Naive thymus-derived CD4-positive, alpha-beta T cell (primary cell): Measurements from ENCODE around the gene CAMKK2. TPM values are rescaled to one million over a fixed set of nuclear protein-coding genes. Genes with fewer than 3 reads are reported as not detected.

Experiments
- ATAC-seq: fragments of 150-1000 bp; cut with Tn5 transposase; 2 replicates; pipeline ENCODE4 v1.10.0; 2021; ENCODE audit warnings: mild to moderate bottlenecking, moderate library complexity
- CTCF ChIA-PET: fragments of 350-600 bp; sonication (Branson Sonifier 250); formaldehyde crosslinking; loops from one replicate; lab custom pipeline; 2021; ENCODE audit warnings: antibody characterized with exemption; lab: Charles Lee
- POLR2A ChIA-PET: fragments of 350-600 bp; sonication (Branson Sonifier 250); formaldehyde crosslinking; loops from one replicate; lab custom pipeline; 2021; ENCODE audit warnings: antibody characterized with exemption, inconsistent platforms; lab: Charles Lee
- DNase-seq, 9 donors: peaks; one replicate each; pipeline versions ENCODE4 v3.0.0 to v3.0.0-alpha.2; 2020 to 2022; ENCODE audit warnings: mixed read lengths in 1 of 9
- H3K27ac ChIP-seq: one replicate; pipeline ENCODE4 v1.7.0; 2013; ENCODE audit warnings: mild to moderate bottlenecking, low read depth, low read length, moderate library complexity
- H3K27me3 ChIP-seq, 2 donors: one replicate each; pipeline ENCODE4 v1.7.0; 2013; ENCODE audit warnings: low read length in 2 of 2, mild to moderate bottlenecking in 2 of 2, moderate library complexity in 2 of 2; ENCODE audit not compliant: control insufficient read depth in 2 of 2, insufficient read depth in 2 of 2
- H3K36me3 ChIP-seq, 3 experiments: 1 replicate in 2 of 3; 2 replicates in 1 of 3; pipeline ENCODE4 v1.7.0; 2013; ENCODE audit warnings: low read length in 3 of 3, mild to moderate bottlenecking in 3 of 3, moderate library complexity in 1 of 3; ENCODE audit not compliant: insufficient read depth in 3 of 3, control insufficient read depth in 2 of 3
- H3K4me1 ChIP-seq, 2 donors: one replicate each; pipeline ENCODE4 v1.7.0; 2013; ENCODE audit warnings: low read length in 2 of 2, mild to moderate bottlenecking in 2 of 2, moderate library complexity in 1 of 2; ENCODE audit not compliant: control insufficient read depth in 2 of 2, insufficient read depth in 2 of 2
- H3K4me3 ChIP-seq: 2 replicates; pipeline ENCODE4 v1.7.0; 2013; ENCODE audit warnings: mild to moderate bottlenecking, low read length
- H3K9me3 ChIP-seq, 3 experiments: 1 replicate in 2 of 3; 2 replicates in 1 of 3; pipeline ENCODE4 v1.7.0; 2013; ENCODE audit warnings: low read length in 3 of 3; ENCODE audit not compliant: control insufficient read depth in 2 of 3
- H3K27ac Mint-ChIP-seq, 9 donors: one replicate each; pipeline ENCODE4 v1.8.0; 2020 to 2022; ENCODE audit warnings: mixed read lengths in 9 of 9, mild to moderate bottlenecking in 8 of 9, moderate library complexity in 5 of 9, inconsistent platforms in 2 of 9
- H3K27me3 Mint-ChIP-seq, 5 donors: one replicate each; pipeline ENCODE4 v1.8.0; 2021 to 2022; ENCODE audit warnings: mixed read lengths in 5 of 5, mild to moderate bottlenecking in 1 of 5
- H3K36me3 Mint-ChIP-seq, 5 donors: one replicate each; pipeline ENCODE4 v1.8.0; 2020 to 2022; ENCODE audit warnings: mixed read lengths in 5 of 5, mild to moderate bottlenecking in 3 of 5, inconsistent platforms in 1 of 5
- H3K4me1 Mint-ChIP-seq, 7 donors: one replicate each; pipeline ENCODE4 v1.8.0; 2020 to 2022; ENCODE audit warnings: mixed read lengths in 7 of 7, mild to moderate bottlenecking in 3 of 7, inconsistent platforms in 1 of 7
- H3K4me3 Mint-ChIP-seq, 10 donors: one replicate each; pipeline ENCODE4 v1.8.0; 2020 to 2022; ENCODE audit warnings: mild to moderate bottlenecking in 10 of 10, mixed read lengths in 10 of 10, moderate library complexity in 6 of 10, inconsistent platforms in 2 of 10
- H3K9me3 Mint-ChIP-seq, 11 donors: one replicate each; pipeline ENCODE4 v1.8.0; 2020 to 2022; ENCODE audit warnings: mixed read lengths in 11 of 11, mild to moderate bottlenecking in 4 of 11, inconsistent platforms in 1 of 11, moderate library complexity in 1 of 11
- intact Hi-C, 2 donors: fragments of 100-400 bp; cut with micrococcal nuclease; formaldehyde crosslinking; loops; one replicate each; pipeline ENCODE4 v1.15.1; 2023
- polyA plus RNA-seq, 2 donors: library from polyadenylated mRNA; unstranded; fragments of 300-500 nt; fragmentation: Illumina TruSeq; gene quantifications; one replicate each; pipeline ENCODE4 v1.2.3, GENCODE V29; 2021
- total RNA-seq, 6 experiments: library from RNA in 5 of 6; stranded (reverse) in 5 of 6; gene quantifications; 1 replicate in 5 of 6; 2 replicates in 1 of 6; pipeline ENCODE4 v1.2.3 and lab custom pipeline; 2021 to 2026

The CAMKK2 gene
- total and polyA plus RNA-seq, 7 experiments from 2014 or later, result 13.9 to 38.7 (median 15.5) TPM

DNA sequence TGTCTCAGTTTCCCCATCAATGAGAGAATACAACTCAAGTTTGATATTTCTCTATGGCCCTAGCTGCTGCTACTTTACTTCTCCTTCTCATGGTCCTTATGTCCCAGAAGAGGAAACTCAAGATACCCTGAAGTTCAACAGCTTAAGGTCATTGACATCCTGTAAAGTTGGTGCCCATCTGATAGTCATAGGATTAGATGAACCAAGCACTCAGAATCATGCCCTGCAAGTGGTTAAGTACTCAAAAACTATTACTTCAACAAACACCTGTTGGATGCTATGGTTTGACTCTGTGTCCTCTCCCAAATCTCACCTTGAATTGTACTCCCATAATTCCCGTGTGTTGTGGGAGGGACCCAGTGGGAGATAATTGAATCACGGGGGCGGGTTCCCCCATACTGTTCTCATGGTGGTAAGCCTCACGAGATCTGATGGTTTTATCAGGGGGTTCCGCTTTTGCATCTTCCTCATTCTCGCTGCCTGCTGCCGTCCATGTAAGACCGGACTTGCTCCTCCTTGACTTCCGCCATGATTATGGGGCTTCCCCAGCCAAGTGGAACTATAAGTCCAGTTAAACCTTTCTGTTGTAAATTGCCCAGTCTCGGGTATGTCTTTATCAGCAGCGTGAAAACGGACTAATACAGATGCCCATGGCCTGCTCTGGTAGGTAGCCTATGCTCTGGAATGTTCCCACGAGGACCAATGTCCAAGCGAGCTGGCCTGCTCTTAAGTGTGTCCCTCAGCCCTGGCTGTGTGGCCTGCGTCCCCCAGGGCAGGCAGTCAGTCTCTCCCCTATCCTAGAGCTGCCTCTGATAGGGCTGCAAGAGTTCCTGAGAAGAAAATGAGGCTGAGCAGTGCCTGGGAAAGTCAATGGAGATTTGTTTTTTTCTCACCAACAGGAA lies 18.1 kb downstream of the CAMKK2 start:
- H3K27ac ChIP-seq, result no peak overlapping the region
- Mint-ChIP-seq H3K36me3 (peaks cover 0 to 21% (median 13%) of the 10 kb centered on the region in 5 donors), H3K9me3 (no peaks in the 10 kb centered on the region), H3K27me3 (no peaks in the 10 kb centered on the region), H3K4me3 (no peak overlapping the region), H3K27ac (no peak overlapping the region), H3K4me1 (peaks cover 0 to 5% (median 0%) of the 10 kb centered on the region in 7 donors)
- intact Hi-C loops, result no loop called here
- peak; percentile 66 for ATAC-seq
- H3K27me3 ChIP-seq, result no peaks in the 10 kb centered on the region
- H3K4me3 ChIP-seq, result no peak overlapping the region
- no peaks in the 10 kb centered on the region for H3K4me1 ChIP-seq
- CTCF ChIA-PET, result no interaction called here
- DNase-seq, result no peak
- no peaks in the 10 kb centered on the region for H3K9me3 ChIP-seq
- peaks cover 0 to 18% (median 0%) of the 10 kb centered on the region in 3 experiments for H3K36me3 ChIP-seq
- POLR2A ChIA-PET, result no interaction called here

DNA sequence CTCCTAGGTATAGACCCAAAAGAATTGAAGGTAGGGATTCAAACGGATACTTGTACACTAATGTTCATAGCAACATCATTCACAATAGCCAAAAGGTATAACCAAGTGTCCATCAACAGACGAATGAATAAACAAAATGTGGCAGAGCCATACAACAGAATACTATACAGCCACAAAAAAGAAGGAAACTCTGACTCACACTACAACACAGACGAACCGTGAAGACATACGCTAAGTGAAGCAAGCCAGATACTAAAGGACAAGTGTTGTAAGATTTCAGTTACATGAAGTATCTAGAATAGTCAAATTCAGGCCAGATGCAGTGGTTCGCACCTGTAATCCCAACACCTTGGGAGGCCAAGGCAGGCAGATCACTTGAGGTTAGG lies 19.1 kb downstream of the CAMKK2 start:
- no peak overlapping the region for H3K27ac ChIP-seq
- no peaks in the 10 kb centered on the region for H3K27me3 ChIP-seq
- H3K4me3 ChIP-seq, result no peak overlapping the region
- intact Hi-C loops, result no loop called here
- no peaks in the 10 kb centered on the region for H3K9me3 ChIP-seq
- peak; percentile 29 for ATAC-seq
- ChIA-PET POLR2A (interaction anchor here (1.0 kb wide), 1 partner anchor 36 kb away, joined by 3 read pairs; no protein-coding TSS in a partner anchor), CTCF (no interaction called here)
- H3K4me1 Mint-ChIP-seq, result peaks cover 0 to 8% (median 0%) of the 10 kb centered on the region in 7 donors
- H3K4me1 ChIP-seq, result no peaks in the 10 kb centered on the region
- H3K36me3 ChIP-seq, result peaks cover 0 to 18% (median 3%) of the 10 kb centered on the region in 3 experiments
- H3K4me3 Mint-ChIP-seq, result no peak overlapping the region
- H3K36me3 Mint-ChIP-seq, result peaks cover 0 to 26% (median 15%) of the 10 kb centered on the region in 5 donors
- no peaks in the 10 kb centered on the region for H3K27me3 Mint-ChIP-seq
- no peak for DNase-seq
- no peaks in the 10 kb centered on the region for H3K9me3 Mint-ChIP-seq
- H3K27ac Mint-ChIP-seq, result no peak overlapping the region

DNA sequence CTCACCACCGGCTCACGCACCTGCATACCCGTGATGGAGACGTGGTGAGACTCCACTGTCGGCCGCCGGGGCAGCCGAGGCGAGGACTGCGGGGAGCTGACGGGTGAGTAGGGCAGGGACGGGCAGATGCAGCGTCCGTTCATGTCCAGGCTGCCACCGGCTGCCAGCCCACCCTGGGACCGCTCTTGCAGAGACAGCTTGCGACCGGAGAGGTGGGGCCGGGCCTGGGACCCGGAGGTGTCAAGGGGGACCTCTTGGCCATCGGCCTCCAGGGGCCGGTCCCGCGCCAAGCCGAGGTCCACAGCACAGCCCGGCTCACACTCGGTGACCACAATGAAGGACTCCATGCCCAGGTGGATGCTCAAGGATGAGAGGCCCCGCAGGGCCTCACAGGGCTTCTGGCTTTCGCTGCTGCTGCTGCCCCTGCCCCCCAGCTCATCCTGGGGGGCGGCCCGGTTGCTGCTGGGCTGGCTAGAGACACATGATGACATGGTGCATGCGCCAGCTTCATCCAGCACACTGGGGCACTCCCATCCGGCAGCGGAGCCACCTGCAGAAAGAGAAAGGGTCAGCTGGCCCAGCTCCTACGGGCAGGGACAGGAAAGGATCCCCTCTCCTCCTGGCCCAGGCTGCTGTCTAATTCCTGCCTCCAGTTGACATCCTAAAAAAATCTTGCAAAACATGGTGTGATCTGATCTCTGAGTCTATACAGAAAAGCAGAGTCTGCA lies 22.3 kb downstream of the CAMKK2 start:
- no peak overlapping the region for H3K27ac ChIP-seq
- POLR2A ChIA-PET, result interaction anchor here (0.6 kb wide), 1 partner anchor 1485 kb away, joined by 3 read pairs; no protein-coding TSS in a partner anchor
- Mint-ChIP-seq H3K27me3 (no peaks in the 10 kb centered on the region), H3K9me3 (no peaks in the 10 kb centered on the region), H3K4me1 (peaks cover 0 to 8% (median 0%) of the 10 kb centered on the region in 7 donors), H3K36me3 (peaks cover 0 to 36% (median 26%) of the 10 kb centered on the region in 5 donors), H3K27ac (no peak overlapping the region), H3K4me3 (no peak overlapping the region)
- H3K9me3 ChIP-seq, result no peaks in the 10 kb centered on the region
- peaks cover 0 to 26% (median 3%) of the 10 kb centered on the region in 3 experiments for H3K36me3 ChIP-seq
- DNase-seq (no peak), ATAC-seq (no peak)
- H3K4me1 ChIP-seq, result no peaks in the 10 kb centered on the region
- intact Hi-C loops, result no loop called here
- H3K4me3 ChIP-seq, result no peak overlapping the region
- H3K27me3 ChIP-seq, result no peaks in the 10 kb centered on the region
- CTCF ChIA-PET, result no interaction called here

DNA sequence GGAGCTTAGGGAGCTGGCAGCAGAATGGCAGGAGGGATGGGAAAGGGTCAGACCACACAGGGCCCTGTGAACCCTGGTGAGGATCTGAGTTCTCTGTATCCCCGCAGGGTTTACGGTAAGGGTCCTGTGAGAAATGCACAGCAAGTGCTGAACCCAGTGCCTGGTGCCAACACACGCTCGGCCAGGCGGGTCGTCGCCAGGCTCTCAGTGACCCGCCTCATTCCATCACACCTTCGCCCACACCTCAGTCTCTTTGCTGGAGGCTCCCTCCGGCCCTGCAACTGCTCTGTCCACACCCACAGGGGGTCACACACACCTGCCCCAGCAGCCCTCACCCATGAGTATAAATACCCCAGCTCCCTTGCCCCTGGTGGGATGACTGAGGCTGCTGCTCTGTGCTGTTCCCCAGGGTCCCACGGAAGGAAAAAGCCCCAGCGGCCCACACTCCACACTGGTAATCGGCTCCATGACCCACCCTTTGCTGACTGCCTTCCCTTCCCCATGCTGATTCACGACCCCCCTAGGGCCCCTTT lies 23.1 kb downstream of the CAMKK2 start:
- peaks cover 0 to 26% (median 3%) of the 10 kb centered on the region in 3 experiments for H3K36me3 ChIP-seq
- Mint-ChIP-seq H3K4me3 (no peak overlapping the region), H3K27ac (no peak overlapping the region), H3K9me3 (no peaks in the 10 kb centered on the region), H3K36me3 (peaks cover 0 to 33% (median 29%) of the 10 kb centered on the region in 5 donors), H3K27me3 (no peaks in the 10 kb centered on the region), H3K4me1 (peaks cover 0 to 8% (median 0%) of the 10 kb centered on the region in 7 donors)
- no peak overlapping the region for H3K4me3 ChIP-seq
- no peak for ATAC-seq
- no peaks in the 10 kb centered on the region for H3K27me3 ChIP-seq
- no peak for DNase-seq
- no peak overlapping the region for H3K27ac ChIP-seq
- intact Hi-C loops, result no loop called here
- H3K9me3 ChIP-seq, result no peaks in the 10 kb centered on the region
- POLR2A ChIA-PET, result no interaction called here
- H3K4me1 ChIP-seq, result no peaks in the 10 kb centered on the region
- CTCF ChIA-PET, result no interaction called here

DNA sequence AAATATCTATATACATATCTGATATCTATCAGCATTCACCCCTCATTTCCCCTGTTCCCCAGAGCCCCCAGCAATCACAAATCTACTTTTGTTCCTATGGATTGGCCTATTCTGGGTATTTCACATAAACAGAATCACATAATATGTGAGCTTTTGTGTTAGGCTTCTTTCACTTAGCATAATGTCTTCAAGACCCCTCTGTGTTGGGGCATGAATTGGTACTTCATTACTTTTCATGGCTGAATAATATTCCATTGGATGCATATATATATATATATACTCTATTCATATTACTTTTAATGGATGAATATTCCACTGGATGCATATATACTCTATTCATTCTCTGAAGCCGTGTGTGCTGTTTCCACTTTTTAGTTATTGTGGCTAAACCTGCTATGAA lies 28.7 kb downstream of the CAMKK2 start:
- DNase-seq (no peak), ATAC-seq (no peak)
- H3K4me3 Mint-ChIP-seq, result no peak overlapping the region
- no peaks in the 10 kb centered on the region for H3K9me3 ChIP-seq
- no peak overlapping the region for H3K27ac Mint-ChIP-seq
- POLR2A ChIA-PET, result no interaction called here
- H3K36me3 ChIP-seq, result peaks cover 0 to 30% (median 0%) of the 10 kb centered on the region in 3 experiments
- no peaks in the 10 kb centered on the region for H3K27me3 ChIP-seq
- H3K4me1 ChIP-seq, result no peaks in the 10 kb centered on the region
- CTCF ChIA-PET, result interaction anchor here (0.6 kb wide), 1 partner anchor 129 kb away, joined by 3 read pairs; no protein-coding TSS in a partner anchor
- H3K4me3 ChIP-seq, result no peak overlapping the region
- no peaks in the 10 kb centered on the region for H3K27me3 Mint-ChIP-seq
- no peaks in the 10 kb centered on the region for H3K9me3 Mint-ChIP-seq
- no peak overlapping the region for H3K27ac ChIP-seq
- peaks cover 4 to 43% (median 24%) of the 10 kb centered on the region in 5 donors for H3K36me3 Mint-ChIP-seq
- intact Hi-C loops, result no loop called here
- H3K4me1 Mint-ChIP-seq, result no peaks in the 10 kb centered on the region

DNA sequence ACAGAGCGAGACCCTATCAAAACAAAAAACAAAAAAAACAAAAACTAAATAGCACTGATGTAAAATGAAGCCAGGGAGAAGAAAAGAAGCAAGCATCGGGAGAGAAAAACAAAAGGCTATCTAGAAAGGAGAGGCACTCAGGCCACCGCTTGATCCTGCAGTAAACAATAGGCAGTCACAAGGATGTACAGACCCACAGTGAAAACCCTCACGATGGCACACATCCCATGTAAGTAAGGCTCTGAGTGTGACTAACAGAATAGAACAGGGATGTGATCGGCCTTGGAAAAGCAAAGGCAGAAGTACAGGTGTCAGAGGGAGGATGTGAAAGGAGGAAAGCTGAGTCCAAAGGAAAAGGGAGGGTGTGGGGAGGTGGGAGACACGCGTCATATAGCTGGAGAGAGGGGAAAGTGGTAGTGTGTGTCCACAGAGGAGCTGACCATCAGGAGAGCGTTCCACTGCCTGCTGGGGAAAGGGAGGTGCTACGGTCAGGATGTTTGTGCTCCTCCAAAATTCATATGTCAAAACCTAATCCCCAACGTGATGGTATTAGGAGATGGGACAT lies 31.5 kb downstream of the CAMKK2 start:
- no peaks in the 10 kb centered on the region for H3K27me3 Mint-ChIP-seq
- peaks cover 0 to 2% (median 0%) of the 10 kb centered on the region in 7 donors for H3K4me1 Mint-ChIP-seq
- POLR2A ChIA-PET, result interaction anchor here (0.8 kb wide), 1 partner anchor 12 kb away, joined by 3 read pairs; no protein-coding TSS in a partner anchor
- ATAC-seq (no peak), DNase-seq (no peak)
- H3K4me1 ChIP-seq, result no peaks in the 10 kb centered on the region
- no peaks in the 10 kb centered on the region for H3K27me3 ChIP-seq
- H3K27ac ChIP-seq, result no peak overlapping the region
- CTCF ChIA-PET, result no interaction called here
- H3K9me3 Mint-ChIP-seq, result no peaks in the 10 kb centered on the region
- H3K9me3 ChIP-seq, result no peaks in the 10 kb centered on the region
- peaks cover 9 to 46% (median 28%) of the 10 kb centered on the region in 5 donors for H3K36me3 Mint-ChIP-seq
- no peak overlapping the region for H3K4me3 ChIP-seq
- H3K27ac Mint-ChIP-seq, result peak overlapping the region in 1 of 9 donors; percentile 40
- no peak overlapping the region for H3K4me3 Mint-ChIP-seq
- intact Hi-C loops, result no loop called here
- H3K36me3 ChIP-seq, result peaks cover 0 to 47% (median 0%) of the 10 kb centered on the region in 3 experiments
